Stomach (tissue), 4 donors: ENCODE data around the gene ASCL2.

Experiments
- POLR2A ChIP-seq, 4 donors: fragments of 450-650 bp; IDR thresholded peaks; one replicate each; pipeline ENCODE4 v1.6.1; 2016; ENCODE audit warnings: antibody characterized with exemption in 4 of 4, control low read depth in 2 of 4, mild to moderate bottlenecking in 1 of 4, moderate library complexity in 1 of 4
- POLR2AphosphoS5 ChIP-seq, 3 donors: sonication (generic); formaldehyde crosslinking; IDR thresholded peaks; one replicate each; pipeline ENCODE4 v1.6.1; 2016; ENCODE audit warnings: antibody characterized with exemption in 3 of 3
- TF ChIP-seq, protein P1 (sequence below), 7 experiments: fragments of 450-650 bp in 4 of 7; fragments of 200-600 bp in 3 of 7; sonication (generic) in 3 of 7; IDR thresholded peaks; one replicate each; pipeline ENCODE4 v1.5.1; 2016 to 2019; ENCODE audit warnings: antibody characterized with exemption in 7 of 7, control low read depth in 2 of 7, mild to moderate bottlenecking in 1 of 7

DNA sequence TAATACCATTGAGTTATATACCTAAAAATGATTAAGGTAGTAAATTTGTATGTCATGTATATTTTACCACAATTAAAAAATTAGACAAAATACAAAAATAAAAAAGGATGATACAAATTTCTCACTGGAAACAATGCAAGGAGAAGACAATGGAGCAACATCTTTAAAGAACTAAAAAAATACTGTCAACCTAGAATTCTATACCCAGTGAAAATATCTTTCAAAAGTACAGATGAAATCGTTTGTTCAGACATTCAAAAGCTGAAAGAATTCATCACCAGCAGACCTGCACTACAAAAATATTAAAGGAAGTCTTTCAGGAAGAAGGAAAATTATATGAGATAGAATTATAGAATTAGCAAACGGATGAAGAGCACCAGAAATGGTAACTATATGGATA is 9.8 kb upstream of the ASCL2 start:
- TF ChIP-seq, protein P1, sequence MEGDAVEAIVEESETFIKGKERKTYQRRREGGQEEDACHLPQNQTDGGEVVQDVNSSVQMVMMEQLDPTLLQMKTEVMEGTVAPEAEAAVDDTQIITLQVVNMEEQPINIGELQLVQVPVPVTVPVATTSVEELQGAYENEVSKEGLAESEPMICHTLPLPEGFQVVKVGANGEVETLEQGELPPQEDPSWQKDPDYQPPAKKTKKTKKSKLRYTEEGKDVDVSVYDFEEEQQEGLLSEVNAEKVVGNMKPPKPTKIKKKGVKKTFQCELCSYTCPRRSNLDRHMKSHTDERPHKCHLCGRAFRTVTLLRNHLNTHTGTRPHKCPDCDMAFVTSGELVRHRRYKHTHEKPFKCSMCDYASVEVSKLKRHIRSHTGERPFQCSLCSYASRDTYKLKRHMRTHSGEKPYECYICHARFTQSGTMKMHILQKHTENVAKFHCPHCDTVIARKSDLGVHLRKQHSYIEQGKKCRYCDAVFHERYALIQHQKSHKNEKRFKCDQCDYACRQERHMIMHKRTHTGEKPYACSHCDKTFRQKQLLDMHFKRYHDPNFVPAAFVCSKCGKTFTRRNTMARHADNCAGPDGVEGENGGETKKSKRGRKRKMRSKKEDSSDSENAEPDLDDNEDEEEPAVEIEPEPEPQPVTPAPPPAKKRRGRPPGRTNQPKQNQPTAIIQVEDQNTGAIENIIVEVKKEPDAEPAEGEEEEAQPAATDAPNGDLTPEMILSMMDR (IDR thresholded peaks at IDR 0.05): no peak
- TF ChIP-seq POLR2A (IDR thresholded peaks at IDR 0.05) (no peak), POLR2AphosphoS5 (IDR thresholded peaks at IDR 0.05) (no peak)
